VCaP (cell line): ENCODE results near the gene PNMA8C.

ENCODE experiments used
- H3K27ac ChIP-seq: fragments of 450-650 bp; 2 replicates; pipeline ENCODE4 v1.5.1; 2017
- TF ChIP-seq, protein P1 (sequence below): fragments of 450-650 bp; conservative IDR thresholded peaks from 2 replicates; pipeline ENCODE4 v1.5.1; 2017; ENCODE audit warnings: mild to moderate bottlenecking, moderate library complexity

PNMA8C gene

DNA sequence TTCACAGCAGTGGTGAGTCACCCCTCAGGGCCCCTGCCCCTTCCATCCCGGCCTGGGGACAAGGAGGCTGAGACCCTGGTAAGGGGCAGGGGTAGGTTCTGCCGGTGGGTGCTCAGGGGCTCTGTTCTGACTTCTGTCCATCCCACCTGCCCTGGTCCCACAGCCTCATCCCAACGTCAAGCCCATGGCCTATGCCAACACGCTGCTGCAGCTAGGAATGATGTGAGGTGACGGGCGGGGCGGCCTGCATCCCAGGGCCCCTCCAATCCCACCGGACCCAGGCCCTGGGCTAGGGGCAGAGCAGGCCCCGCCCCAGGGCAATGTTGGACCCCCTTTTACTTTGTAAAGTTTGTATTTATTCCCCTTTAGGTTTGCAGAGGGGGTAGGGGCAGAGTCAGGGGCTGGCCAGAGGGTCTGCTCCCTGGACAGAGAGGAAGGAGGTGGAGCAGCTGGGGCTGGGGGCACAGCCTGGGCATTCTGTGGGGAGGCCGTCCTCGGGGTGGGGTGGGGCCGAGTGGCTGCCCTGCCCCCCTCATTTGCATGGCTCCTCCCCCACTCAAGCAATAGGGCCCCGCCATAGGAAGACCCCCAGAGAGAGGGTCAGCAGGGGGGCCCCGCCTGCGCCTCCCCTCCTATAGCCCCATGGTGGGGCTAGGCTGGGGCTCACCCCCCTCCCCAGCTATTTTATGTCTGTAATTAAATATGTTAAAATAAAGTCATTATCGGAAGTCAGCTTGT, 38.4 kb downstream of the PNMA8C start:
- TF ChIP-seq, protein P1, sequence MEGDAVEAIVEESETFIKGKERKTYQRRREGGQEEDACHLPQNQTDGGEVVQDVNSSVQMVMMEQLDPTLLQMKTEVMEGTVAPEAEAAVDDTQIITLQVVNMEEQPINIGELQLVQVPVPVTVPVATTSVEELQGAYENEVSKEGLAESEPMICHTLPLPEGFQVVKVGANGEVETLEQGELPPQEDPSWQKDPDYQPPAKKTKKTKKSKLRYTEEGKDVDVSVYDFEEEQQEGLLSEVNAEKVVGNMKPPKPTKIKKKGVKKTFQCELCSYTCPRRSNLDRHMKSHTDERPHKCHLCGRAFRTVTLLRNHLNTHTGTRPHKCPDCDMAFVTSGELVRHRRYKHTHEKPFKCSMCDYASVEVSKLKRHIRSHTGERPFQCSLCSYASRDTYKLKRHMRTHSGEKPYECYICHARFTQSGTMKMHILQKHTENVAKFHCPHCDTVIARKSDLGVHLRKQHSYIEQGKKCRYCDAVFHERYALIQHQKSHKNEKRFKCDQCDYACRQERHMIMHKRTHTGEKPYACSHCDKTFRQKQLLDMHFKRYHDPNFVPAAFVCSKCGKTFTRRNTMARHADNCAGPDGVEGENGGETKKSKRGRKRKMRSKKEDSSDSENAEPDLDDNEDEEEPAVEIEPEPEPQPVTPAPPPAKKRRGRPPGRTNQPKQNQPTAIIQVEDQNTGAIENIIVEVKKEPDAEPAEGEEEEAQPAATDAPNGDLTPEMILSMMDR: no peak
- H3K27ac ChIP-seq: no peak overlapping the region

DNA sequence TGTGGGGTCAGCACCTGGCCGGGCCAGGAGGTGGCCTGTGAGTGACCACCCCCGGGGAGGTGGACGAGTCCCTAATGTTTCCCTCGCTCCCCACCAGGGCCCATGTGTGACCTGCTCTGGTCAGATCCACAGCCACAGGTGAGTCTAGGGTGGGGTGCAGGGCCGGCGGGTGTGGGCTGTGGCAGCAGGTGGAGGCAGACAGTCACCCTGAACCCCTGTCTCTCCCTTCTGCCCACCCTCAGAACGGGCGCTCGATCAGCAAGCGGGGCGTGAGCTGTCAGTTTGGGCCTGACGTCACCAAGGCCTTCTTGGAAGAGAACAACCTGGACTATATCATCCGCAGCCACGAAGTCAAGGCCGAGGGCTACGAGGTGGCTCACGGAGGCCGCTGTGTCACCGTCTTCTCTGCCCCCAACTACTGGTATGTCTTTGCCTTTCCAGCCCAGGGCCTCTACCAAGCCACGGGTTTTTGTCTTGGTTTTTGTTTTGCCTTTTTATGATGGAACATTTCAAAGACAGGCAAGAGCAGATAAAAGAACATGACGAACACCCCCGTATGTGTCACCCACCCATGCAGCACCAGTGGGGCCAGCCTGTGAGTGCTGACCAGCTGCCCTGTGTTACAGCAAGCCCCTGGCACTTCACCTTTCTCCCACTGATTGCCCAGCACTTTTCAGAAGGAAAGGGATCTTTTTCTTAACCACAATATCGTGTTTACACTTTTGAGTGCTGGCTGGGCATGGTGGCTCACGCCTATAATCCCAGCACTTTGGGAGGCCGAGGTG, 40.2 kb downstream of the PNMA8C start:
- H3K27ac ChIP-seq: no peak overlapping the region
- TF ChIP-seq, protein P1: no peak

DNA sequence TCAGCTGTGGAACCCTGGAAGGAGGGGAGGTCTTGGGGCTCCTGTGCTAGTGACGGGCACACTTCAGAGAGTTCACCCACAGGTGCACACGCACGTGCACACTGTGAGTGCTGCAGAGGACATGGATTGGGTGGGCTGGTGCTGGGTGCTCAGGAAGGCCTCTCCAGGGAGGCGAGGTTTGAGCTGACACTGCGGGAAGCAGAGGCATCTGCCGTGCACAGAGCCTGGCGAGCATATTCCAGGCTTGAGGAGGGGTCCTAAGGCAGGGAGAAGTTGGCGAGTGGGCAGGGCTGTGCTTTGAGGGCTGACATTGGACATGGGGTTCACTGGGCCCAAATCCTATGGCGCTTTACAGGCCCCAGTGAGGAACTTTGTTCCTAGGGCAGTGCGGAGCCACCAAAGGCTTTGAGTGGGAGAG, 41.0 kb downstream of the PNMA8C start:
- no peak overlapping the region for H3K27ac ChIP-seq
- TF ChIP-seq, protein P1: no peak

DNA sequence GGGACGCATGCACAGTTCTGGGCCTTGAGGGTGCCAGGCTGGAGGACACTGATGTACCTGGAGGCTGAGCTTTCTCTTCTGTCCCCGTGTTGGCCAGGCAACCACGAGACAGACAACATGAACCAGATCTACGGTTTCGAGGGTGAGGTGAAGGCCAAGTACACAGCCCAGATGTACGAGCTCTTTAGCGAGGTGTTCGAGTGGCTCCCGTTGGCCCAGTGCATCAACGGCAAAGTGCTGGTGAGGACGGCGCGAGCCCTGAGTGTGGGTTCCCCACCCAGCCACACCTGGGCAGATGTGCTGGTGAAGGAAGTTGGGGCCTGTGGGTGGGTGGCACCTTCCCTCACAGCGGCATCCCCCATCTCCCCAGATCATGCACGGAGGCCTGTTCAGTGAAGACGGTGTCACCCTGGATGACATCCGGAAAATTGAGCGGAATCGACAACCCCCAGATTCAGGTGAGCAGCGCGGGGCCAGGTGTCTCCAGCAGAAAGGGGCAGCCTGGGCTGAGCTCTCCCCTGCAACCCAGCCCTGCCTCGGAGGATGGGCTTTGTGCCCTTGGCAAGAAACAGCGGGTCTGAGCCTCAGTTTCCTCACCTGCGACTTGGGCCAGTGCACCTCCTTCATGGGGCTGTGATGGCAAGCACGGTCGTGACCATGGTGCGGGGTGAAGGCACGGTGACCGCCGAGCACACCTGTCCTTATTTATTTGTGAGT, 41.6 kb downstream of the PNMA8C start:
- no peak overlapping the region for H3K27ac ChIP-seq
- TF ChIP-seq, protein P1: no peak

DNA sequence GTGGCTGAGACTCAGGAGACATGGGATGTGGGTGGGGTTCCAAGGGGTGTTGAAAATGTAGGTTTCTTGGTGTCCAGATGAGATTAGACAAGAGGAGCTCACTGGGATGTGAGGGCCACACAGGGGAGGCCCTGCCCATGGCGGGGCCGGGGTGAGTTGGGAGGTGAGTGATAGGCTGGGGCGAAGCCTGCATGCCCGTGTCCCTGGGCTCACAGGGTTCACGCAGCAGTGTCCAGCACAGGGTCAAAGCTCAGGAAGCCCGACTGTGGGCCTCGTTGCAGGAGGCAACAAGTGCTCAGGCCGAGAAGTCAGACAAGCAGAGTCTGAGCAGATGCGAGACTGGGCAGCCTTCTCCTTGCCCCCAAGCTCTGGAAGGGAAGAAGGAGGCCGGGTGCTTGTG, 42.6 kb downstream of the PNMA8C start:
- no peak overlapping the region for H3K27ac ChIP-seq
- TF ChIP-seq, protein P1: no peak

DNA sequence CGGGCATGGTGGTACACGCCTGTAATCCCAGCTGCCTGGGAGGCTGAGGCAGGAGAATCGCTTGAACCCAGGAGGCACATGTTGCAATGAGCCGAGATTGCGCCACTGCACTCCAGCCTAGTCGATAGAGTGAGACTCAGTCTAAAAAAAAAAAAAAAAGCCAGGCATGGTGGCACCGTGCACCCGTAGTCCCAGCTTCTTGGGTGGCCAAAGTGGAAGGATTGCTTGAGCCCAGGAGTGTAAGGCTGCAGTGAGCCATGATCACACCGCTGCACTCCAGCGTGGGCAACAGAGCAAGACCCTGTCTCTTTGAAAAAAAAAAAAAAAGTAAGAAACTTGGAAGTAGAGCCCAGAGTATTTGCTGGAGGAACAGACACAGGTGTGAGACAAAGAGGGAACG, 43.1 kb downstream of the PNMA8C start:
- TF ChIP-seq, protein P1: no peak
- H3K27ac ChIP-seq: no peak overlapping the region

DNA sequence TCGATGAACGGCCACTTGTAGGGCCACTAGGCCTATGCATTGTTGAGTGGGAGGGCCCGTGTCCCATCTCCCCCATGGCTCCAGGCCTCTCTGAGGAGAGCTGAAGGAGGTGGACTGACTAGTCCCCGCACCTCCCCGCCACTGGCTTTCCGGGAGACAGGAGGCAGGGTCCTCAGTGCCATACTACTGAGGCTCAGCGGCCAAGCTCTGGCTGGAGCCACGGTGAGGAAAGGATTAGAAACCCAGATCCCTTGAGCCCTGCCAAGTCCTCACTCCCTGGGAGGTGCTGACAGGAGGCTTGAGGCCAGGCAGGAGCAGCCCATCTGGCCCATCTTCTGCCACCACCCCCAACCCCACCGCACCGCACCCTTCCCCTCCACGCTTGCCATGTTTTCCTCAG, 44.3 kb downstream of the PNMA8C start:
- no peak overlapping the region for H3K27ac ChIP-seq
- TF ChIP-seq, protein P1: no peak
